ENCODE measurements around the gene ANKRD17. TPM values are rescaled to one million over a fixed set of nuclear protein-coding genes. Genes with fewer than 3 reads are reported as not detected.

ANKRD17 gene
- total and polyA plus RNA-seq, 9 donors = 13.2 to 59.7 (median 49.3) TPM

DNA sequence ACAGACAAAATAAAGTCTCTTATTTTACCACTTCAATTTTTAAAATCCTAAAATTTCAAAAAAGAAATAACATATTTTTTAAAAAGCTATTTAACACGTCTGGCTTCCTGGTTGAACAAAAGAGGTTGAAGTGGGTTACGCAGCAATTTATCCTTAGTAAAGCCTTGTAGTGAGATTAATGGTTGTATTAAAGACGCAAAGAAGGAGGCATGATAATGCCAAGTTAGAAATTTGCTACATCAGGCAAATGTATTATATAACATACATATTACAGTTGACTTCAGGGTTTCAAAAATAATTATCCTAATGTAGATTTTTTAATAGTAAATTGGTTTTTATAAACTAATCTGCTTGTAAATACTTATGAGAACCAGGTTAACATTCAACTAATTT lies 35.3 kb downstream of the ANKRD17 start:
- no peak for DNase-seq
- WGBS, 3 donors = 15 to 17% (median 16%) methylated on average over 3 of the region's 3 CpGs
- intact Hi-C loops (cut with DNase I) = no loop called here
- no peak for TF ChIP-seq CTCF (IDR thresholded peaks at IDR 0.05)
- TF ChIP-seq EP300 (IDR thresholded peaks at IDR 0.05) = no peak
- no peak for TF ChIP-seq POLR2A (IDR thresholded peaks at IDR 0.05)
- H3K27me3 ChIP-seq = no peaks in the 10 kb centered on the region
- no peaks in the 10 kb centered on the region for H3K36me3 ChIP-seq
- H3K9me3 ChIP-seq = no peaks in the 10 kb centered on the region
- no peak overlapping the region for H3K27ac ChIP-seq
- peaks cover 2% of the 10 kb centered on the region for H3K4me1 ChIP-seq (ENCODE audit: insufficient read depth)
- H3K4me3 ChIP-seq = peak overlapping the region; percentile 41

GRCh38 chr4:73222466-73223257 lies 35.9 kb downstream of the ANKRD17 start:
- Histone ChIP-seq H3K27me3 (no peaks in the 10 kb centered on the region), H3K27ac (no peak overlapping the region), H3K36me3 (no peaks in the 10 kb centered on the region), H3K9me3 (no peaks in the 10 kb centered on the region), H3K4me1 (ENCODE audit: insufficient read depth) (peaks cover 2% of the 10 kb centered on the region), H3K4me3 (peak overlapping the region; percentile 41)
- intact Hi-C loops (cut with DNase I) = no loop called here
- TF ChIP-seq EP300 (IDR thresholded peaks at IDR 0.05) (no peak), POLR2A (IDR thresholded peaks at IDR 0.05) (peak; percentile 12)
- DNase-seq = peak in 4 of 5 donors; percentile 31 to 62 (median 35)
- WGBS, 3 donors = 1 to 5% (median 3%) methylated on average over 6 of the region's 6 CpGs

DNA sequence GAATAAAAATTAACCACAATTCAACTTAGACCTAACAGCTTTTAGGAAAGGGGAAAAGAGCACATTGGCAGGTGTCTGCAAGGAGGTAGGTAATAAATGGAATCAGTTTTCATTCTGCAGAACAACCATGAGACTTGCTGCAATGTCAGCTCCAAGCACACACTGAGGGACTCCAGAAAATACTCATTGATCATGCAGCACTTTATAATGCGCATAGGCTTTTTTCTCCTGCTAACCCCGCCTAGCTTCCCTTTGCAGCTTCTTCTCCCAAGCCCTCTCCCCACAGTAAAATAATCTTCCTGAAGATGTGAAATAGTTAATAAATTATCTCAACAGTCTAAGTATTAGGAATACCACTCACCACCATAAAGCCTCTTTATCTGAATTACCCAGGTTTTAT lies 36.9 kb downstream of the ANKRD17 start:
- no peak overlapping the region for H3K27ac ChIP-seq
- H3K9me3 ChIP-seq = no peaks in the 10 kb centered on the region
- TF ChIP-seq CTCF (IDR thresholded peaks at IDR 0.05) = no peak
- TF ChIP-seq EP300 (IDR thresholded peaks at IDR 0.05) = no peak
- TF ChIP-seq POLR2A (IDR thresholded peaks at IDR 0.05) = no peak
- H3K4me1 ChIP-seq (ENCODE audit: insufficient read depth) = peaks cover 2% of the 10 kb centered on the region
- H3K27me3 ChIP-seq = no peaks in the 10 kb centered on the region
- intact Hi-C loops (cut with DNase I) = no loop called here
- no peaks in the 10 kb centered on the region for H3K36me3 ChIP-seq
- 71 to 88% (median 80%) methylated on average over 2 of the region's 2 CpGs for WGBS, 3 donors
- DNase-seq = no peak
- no peak overlapping the region for H3K4me3 ChIP-seq

GRCh38 chr4:73220815-73221214 lies 37.8 kb downstream of the ANKRD17 start:
- Histone ChIP-seq H3K4me3 (no peak overlapping the region), H3K27me3 (no peaks in the 10 kb centered on the region), H3K4me1 (ENCODE audit: insufficient read depth) (peaks cover 3% of the 10 kb centered on the region), H3K27ac (no peak overlapping the region), H3K9me3 (no peaks in the 10 kb centered on the region), H3K36me3 (no peaks in the 10 kb centered on the region)
- TF ChIP-seq EP300 (IDR thresholded peaks at IDR 0.05) (no peak), POLR2A (IDR thresholded peaks at IDR 0.05) (no peak), CTCF (IDR thresholded peaks at IDR 0.05) (no peak)
- DNase-seq = no peak
- intact Hi-C loops (cut with DNase I) = no loop called here

- Histone ChIP-seq H3K27me3 (no peaks in the 10 kb centered on the region), H3K27ac (no peak overlapping the region), H3K9me3 (no peaks in the 10 kb centered on the region), H3K36me3 (no peaks in the 10 kb centered on the region), H3K4me3 (no peak overlapping the region), H3K4me1 (ENCODE audit: insufficient read depth) (peaks cover 1% of the 10 kb centered on the region)
- DNase-seq = no peak
- 69 to 80% (median 78%) methylated on average over 2 of the region's 2 CpGs for WGBS, 3 donors
- TF ChIP-seq EP300 (IDR thresholded peaks at IDR 0.05) = no peak
- no peak for TF ChIP-seq CTCF (IDR thresholded peaks at IDR 0.05)
- TF ChIP-seq POLR2A (IDR thresholded peaks at IDR 0.05) = no peak
- intact Hi-C loops (cut with DNase I) = no loop called here
Observed at GRCh38 chr4:73213916-73214653, 44.5 kb downstream of the ANKRD17 start.
